GM21447 (cell line): ENCODE results near the gene TNFRSF11A.

ENCODE experiments used
- ATAC-seq: cut with Tn5 transposase; IDR thresholded peaks from one replicate; pipeline ENCODE4 v1.9.1; 2021; ENCODE audit not compliant: unreplicated experiment

TNFRSF11A gene

DNA sequence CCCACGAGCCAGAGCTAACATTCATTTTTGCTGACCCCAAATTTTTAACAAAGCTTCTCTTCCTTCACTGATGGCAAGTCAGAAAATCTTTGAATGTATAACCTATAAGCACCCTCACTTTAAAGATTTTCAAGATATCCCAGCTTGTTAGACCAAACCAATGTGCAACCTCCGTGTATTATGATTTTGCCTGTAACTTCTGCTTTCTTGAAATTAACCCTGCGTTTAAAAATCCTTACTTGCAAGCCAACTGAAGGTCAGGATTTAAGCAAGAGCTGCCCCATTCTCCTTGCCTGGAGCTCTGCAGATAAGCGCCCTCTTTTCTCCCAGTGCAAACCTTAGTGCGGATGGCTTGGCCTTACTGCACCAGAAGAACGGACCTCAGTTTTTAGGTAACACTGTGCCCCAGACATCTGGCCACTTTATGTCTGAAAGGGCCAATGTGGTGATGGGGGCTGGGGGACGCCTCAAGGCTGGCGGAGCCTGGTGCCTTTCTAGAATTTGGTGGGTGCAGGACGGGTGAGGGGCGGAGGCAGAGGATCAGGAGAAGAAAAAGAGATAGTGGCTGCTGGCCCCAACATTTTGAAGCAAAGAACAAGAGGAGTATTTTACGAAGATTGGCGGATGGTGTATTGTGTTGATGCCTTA is 805 bp upstream of the TNFRSF11A start:
- no peak for ATAC-seq

DNA sequence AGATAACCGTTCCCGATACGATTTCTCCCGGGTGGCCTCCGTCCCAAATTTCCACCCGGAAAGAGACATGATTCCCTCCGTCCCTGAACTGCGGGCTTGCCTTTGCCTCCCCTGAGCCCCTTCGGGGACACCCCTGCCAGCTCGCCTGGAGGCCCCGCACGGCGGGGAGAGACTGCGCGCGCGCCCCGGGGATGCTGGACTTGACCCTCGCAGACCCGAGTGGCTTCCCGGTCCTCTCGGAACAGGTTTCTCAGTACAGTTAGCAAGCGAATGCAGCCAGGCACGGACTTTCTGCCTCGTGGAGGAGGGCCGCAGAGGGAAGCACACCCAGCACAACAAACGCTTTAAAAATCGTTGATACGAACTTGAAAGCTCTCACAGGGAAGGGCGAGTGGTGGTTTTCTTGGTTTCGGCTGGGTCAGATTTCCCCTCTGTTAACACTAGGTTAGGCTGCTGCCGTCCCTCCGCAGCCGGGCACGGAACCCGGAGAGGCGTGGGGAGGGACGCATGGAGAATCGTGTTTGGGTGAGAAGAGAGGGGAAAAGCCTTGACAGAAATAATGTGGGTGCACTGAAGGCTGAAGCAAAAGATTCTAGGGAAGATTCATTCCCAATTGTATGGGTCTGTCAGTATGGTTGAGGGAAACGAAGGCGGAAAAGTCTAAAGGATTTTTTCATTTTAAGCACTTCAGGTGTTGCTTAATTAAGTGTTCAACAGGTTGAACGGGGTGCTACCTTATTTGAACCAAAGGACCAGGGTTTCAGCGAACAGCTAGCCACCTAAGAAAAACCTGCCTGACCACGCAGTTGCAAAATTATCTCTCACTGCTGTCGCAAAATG is 916 bp downstream of the TNFRSF11A start:
- peak; percentile 32 for ATAC-seq

DNA sequence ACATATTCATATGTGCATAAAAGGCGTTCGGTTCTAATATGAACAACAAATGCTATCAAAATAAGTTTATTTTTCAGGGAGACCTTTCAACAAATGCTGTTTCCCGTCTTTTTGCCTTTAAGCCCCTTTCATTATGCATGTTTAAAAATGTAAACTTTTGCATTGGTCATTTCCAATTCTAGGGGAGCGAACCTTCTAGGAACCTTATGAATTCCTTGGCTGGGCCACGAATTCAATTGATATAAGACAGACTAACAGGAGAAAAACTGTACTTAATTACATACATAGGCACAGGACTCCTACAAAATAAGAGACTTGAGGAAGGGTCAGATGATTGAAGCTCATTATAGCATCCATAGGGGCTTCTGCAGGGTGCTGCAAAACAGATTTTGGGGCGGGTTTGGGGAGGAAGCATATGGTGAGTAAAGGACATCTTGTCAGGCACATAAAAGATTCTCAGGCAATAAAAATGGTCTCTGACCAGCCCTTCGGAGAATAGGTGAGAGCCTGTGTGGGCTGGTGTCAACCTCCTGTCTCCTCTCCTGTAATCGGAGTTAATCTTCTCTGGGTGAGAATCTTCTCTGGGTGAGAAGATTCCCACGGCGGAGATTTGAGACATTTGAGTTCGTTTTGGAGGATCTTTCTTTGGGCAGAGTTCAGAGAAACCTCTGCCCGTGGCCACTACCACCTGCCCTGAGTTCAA is 1.7 kb downstream of the TNFRSF11A start:
- ATAC-seq = no peak

DNA sequence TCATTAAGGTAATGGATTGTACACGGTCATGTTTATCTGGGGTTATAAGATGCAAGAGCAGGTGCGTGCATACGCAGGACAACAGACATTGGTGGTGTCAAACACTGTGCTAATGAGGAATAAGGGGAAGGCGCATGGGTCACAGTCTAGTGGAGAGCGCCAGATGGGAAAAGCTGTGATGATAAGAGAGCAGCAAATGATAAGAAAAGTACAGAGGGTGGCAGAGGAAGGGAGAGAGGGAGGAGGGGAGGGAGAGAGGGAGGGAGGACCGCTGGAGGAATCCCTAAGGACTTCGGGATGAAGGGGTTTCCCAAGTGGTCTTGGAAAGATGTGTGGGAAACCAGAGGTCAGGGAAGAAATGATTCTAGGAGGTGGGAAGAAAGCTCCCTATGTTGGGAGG is 2.9 kb downstream of the TNFRSF11A start:
- ATAC-seq = no peak

DNA sequence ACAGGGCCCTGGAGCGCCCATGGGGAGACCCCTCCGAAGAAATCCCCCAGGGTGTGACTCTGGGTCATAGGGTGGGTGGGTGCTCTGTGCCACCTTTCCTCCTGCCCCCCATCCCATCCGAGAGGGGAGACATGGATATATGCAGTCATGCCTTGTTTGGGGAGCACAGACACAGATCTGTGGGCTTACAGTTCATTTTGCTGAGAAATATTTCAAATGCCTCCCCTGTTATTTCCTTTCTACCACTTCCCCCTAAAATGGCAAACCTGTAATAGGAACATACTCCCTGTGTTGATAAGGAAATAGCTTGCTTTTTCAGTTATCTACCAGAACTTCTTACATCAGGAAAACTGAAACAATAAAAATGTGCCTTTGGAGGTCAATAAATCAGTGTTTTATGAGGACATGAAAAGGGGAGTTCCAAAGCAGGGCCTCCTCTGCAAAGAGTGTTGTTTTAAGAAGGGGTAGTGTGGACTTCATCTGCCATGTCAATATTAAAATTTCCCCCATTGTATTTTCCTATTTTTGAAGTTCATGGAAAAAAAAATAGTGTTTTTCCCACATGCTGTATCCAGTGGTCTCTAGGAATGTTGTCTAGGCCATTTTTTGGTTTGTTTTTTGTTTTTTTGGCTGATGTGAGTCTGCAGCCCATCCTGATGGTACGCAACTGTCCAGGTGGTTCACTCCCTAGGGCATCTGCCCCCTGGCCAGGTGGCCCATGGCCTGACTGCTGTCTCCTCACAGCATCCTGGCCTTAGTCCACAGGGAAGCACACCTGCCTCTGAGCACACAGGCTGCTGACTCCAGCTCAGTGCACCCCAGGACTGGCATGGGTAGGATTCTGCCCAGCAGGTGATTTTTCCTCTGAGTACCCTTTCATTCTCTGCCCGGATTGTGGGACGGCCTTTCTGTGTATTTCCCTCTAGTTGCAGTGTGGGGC is 3.7 kb downstream of the TNFRSF11A start:
- no peak for ATAC-seq

DNA sequence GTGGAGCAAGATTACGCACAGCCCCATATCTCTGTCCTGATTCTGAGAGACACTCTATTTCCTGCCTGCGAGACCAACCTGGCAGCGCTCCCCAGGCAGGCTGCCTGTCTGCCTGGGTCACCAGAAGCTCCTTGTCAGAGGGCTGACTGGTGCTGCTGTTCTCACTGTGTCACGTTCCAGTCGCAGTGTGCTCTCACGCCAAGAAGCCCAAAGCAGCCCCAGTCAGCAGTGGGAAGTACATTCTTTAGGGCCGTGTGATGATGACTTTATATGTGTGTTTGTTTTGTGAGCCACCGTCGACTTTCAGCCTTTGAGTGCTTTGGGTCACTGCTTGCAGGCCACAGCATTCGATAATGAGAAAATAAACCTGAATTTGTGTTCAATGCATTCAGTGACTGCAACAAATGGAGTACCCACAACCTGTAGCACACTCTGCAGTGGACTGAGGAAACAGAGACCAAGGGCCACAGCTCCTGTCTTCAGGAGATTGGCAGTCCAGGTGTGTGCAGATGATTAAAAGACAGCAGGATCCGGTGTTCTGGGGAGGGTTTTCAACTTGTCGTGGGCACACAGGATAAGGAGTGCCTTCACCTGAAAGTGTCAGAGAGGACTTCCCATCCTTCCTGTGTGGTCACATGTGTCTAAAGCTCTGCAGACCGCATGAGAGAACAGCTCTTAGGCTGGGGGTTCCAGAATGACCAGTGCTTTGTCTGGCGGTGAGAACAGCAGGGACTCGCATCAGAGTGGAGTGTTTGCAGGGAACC is 4.8 kb downstream of the TNFRSF11A start:
- no peak for ATAC-seq

DNA sequence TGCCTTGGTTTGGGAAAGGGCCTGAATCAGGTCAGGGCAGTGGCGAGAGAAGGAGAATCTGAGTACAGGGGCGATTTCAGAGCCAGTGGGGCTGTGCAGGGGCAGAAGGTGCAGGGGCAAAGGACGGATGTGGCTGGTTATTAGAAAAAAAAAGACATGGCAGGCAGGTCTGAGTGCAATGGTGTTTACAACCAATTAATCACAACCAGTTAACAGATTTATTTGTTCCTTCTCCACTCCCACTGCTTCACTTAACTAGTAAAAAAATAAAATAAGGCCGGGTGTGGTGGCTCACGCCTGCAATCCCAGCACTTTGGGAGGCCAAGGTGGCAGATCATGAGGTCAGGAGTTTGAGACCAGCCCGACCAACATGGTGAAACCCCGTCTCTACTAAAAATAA is 5.5 kb downstream of the TNFRSF11A start:
- no peak for ATAC-seq

DNA sequence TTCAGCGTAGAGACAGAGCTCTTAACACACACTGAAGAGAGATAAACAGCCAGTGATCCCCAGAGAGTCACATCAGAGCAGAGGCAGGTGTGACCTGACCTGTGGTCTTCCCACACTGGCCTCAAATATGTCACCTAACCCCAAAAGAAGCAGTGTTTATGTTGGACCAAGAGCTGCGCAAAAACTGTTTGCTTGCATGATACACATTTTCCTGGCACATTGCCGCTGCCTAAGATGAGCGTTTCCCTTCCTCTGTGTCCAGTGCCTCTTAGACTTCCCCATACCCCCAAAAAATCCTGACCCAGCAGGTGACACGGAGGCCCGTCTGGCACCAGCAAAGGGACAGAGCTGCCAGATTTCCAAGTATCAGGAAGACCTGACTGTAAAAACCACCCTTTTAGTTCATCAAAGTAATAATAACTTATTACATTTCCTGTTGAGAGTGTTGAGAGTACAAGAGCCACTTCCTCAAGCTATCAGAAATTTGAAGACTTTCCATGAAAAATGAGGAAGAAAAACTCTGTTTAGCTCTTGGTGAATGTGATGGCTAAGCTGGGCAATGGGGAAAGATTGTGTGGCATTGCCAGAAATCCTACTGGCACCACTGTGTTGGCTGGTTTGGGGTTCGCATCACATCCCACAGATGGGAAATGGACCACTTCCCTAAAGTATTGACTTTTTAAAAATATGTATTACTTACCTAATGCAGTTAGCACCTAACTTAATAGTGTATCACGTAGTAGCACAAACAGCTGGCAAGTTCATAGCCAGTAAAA is 6.7 kb downstream of the TNFRSF11A start:
- no peak for ATAC-seq

DNA sequence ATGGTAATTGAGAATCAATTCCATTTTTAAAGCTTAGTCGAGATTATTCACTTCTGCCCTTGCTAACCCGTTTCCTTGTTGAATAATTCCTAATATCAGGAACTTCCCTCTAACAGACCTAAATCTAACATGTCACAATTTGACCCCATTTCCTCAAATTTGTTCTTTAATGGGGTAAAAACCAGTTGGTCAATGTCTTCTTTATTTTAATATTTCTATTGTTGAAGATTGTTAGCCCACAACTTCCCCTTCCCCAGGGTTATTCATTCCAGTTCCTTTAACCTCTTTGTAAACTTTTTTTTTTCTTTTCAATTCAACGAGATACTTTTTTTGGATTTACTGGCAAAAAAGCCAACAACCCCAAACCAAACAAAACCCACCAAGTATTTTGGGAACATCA is 7.3 kb downstream of the TNFRSF11A start:
- no peak for ATAC-seq

DNA sequence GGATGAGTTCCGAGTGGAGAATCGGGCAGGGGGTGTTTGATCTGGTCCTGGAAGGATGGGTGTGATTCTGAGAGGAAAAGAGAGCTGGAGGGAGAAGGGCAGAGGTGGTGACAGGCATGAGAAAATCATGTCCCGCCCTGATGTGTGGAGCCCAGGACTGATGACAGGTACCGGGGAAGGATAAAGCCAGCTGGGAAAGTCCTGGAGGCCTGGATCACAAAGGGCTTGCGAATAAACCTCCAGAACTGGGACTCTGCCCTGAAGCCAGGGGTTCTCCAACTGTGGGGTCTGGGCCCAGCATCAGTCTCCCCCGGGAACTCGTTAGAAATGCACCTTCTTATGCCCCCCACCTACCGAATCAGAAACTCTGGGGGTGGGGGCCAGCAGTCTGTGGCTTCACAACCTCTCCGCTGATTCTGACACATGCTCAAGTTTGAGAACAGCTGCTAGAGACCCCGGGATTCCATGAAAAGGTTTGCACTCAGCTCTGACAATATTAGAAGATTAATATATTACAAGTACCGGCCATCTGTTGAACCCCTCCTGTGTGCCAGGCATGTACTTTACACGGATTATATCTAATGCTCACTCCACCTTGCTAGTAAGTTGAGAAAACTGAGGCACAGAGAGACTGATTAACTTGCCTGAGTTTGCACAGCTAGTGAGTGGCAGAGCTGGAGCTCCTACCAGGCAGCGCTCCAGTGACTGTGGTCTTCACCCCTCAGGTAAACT is 8.0 kb downstream of the TNFRSF11A start:
- no peak for ATAC-seq

DNA sequence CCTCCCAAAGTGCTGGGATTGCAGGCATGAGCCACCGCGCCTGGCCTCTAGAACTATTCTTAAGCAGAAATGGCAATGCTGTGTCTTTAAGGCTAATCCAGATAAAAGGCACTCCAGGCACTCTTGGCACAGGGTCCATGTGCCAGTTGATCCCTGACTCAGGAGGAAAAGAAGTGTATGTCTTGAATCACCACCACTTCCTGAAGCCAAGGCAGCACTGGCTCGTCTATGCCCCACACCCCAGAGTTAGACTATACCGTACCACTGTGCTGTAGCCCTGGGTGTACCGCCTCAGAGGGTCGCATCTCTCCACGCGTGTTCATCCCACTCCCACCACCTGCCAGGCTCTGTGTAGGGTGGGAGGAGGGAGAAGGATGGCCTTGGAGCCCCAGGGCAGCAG is 9.0 kb downstream of the TNFRSF11A start:
- no peak for ATAC-seq

DNA sequence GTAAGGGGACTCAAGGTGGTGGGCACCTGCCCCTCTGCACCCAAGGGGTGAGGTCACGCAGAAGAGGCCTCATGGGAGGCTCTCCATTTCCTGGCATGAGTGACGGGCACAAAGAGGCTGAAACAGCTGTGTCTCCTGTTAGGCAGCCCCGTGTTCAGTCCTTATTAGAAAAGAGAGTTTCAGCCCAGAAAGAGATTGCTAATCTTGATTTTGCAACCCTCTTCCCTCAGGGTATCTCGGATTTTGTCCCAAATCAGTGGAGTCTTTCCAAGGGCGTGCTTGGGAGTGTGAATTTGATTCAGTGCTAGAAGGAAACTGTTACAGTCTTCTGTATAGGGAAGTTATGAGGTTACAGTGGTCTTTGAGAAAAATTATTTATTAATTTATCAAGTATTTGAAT is 10.4 kb downstream of the TNFRSF11A start:
- ATAC-seq = no peak

DNA sequence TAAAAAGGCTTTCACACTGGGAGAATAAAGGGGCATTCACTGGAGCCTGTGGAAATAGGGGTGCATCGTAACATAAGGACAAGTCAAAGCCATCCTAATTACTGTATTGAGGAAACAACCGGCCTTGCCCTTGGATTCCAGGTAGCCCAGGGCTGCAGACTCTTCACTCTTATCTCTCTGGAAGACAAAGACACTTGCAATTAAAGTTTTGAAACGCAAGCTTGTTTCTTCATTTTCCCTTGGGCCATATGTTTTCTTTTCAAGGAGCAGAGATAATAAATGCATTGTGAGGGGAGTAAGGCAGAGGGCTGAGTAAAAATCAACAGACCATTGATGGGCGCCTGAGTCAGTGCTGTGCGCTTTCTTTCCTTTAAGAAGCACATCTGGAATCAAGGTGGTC is 11.5 kb downstream of the TNFRSF11A start:
- ATAC-seq = no peak

DNA sequence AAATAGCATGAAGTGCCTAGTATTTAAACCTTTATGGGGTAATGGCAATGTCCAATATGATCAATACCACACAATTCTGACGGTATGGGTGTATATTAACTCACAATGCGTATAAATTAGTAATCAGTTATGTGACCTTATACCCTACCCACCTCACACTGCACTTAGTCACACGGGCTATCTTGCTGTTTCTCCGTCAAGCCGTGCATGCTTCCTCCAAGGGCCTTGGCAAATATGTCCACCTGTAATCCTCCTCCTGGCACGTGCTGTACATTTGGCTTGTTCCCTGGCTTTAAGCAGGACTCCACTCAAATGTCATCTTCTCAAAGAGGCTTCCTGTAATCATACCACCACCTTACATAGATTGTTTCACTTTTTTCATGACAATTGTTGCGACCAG is 12.2 kb downstream of the TNFRSF11A start:
- ATAC-seq = no peak

DNA sequence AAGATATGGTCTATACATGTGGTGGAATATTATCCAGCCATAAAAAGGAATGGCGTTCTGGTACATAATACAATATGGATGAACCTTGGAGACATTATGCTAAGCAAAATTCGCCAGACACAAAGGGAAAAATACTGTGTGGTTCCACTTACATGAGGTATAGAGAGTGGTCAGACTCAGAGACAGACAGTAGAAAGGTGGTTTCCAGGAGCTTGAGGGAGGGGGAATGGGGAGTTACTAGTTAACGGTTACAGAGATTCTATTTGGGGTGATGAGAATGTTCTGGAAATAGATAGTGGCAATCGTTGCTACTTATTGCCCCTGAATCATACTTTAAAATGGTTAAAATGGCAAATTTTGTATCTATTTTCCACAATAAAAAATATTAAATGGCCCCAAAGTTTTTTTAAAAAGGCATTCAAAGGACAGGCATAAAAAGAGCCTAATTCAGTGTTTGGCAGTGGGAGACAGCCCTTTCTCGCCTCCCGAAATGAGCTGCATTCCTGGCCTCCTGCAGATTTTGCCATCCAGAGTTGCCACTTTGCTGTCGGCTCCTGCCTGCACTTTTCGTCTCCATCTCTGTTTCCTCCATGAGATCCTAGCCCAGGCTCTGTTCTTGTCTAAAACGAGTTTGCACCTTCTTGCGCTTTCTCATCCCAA is 13.5 kb downstream of the TNFRSF11A start:
- ATAC-seq = no peak

DNA sequence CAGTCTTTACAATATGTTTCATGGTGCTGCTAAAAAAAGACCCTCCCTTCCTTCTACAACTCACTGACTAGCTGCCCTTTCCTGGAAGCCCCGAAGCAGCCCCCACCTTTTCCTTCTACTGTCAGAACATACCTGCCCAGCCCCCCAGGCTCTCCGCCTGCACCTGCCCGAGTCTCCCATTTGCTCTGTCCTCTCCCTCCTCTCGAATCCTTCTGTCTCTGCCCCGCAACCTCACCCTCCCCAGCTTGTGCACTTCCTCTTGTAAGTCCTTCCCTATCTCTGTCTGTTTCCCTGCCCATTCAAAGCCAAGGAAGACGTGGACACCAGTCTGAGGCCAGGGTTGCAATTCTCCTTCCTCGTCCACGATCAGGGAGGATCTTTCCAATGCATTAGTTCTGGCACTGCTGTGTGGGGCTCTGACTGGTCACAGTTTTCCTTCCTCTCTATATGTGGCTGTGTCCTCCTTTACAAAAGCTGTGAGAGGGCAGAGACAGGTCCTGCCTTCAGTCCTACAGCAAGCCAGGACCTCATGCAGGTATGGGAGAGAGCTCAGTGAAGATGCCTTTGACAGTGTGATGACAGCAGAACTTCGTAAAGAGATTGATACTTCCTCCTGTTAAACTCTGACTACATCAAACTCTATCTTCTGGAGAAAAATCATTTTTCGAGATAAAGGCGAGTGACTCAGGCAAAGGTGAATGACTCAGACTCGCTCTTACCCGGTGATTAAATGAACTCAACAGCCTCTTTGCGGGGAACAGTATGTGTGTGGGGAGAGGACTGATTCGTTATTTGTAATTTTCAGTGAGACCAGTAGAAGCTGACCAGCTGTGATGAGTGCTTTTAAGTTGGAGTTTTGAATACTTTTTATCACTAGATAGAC is 14.2 kb downstream of the TNFRSF11A start:
- ATAC-seq = no peak

DNA sequence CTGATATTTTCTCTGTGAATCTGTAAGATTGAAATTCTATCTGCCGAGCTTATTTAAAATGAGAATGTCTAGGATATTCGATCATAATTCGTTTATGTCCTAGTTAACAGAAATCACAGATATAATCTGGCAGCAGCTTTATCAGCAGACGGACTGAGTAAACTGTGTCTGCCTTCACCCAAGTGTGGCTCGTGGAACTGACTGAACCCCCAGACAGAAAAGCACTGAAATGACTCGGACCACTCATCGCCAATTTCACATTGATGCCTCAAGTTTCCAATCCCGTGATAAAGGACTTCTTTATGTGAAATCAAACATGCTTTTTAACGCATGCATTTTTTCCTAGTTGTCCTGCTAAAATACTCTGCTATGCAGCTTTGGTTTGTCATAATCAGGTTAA is 15.9 kb downstream of the TNFRSF11A start:
- ATAC-seq = no peak
